IMR-90 (cell line): ENCODE data around the gene H2BW1. TPM values are rescaled to one million over a fixed set of nuclear protein-coding genes. Genes with fewer than 3 reads are reported as not detected.
"Not testable (repeated sequence)": the region's sequence is repeated elsewhere in the genome, so short reads cannot be mapped to it uniquely, and the experiment has no call there.

Experiments
- ATAC-seq: fragments of 200-7000 bp; cut with Tn5 transposase; 2 replicates; pipeline ENCODE4 v1.9.1; 2020; ENCODE audit warnings: low read depth, mild to moderate bottlenecking, moderate library complexity
- BruUV-seq: library from RNA; stranded (reverse); fragments of 400-500 nt; replicated peaks from 2 replicates; lab custom pipeline; 2021; lab: Mats Ljungman, UMichigan
- CTCF ChIA-PET: fragments of 300-600 bp; formaldehyde crosslinking; extraction: SDS; loops from one replicate; lab custom pipeline; 2021; ENCODE audit warnings: antibody characterized with exemption; lab: Yijun Ruan, JAX
- POLR2A ChIA-PET: fragments of 300-600 bp; sonication (Branson Sonifier 250); formaldehyde crosslinking; loops from one replicate; lab custom pipeline; 2022; ENCODE audit warnings: antibody characterized with exemption; ENCODE audit not compliant: unreplicated experiment; lab: Charles Lee
- DNase-seq: peaks from one replicate; pipeline ENCODE4 v3.0.0; 2013
- H2AFZ ChIP-seq: replicated peaks from 2 replicates; pipeline ENCODE3; 2013; ENCODE audit warnings: low read length, mild to moderate bottlenecking; ENCODE audit not compliant: poor library complexity
- H2AK5ac ChIP-seq: 2 replicates; pipeline ENCODE4 v1.6.1; 2013; ENCODE audit warnings: low read depth, low read length, inconsistent platforms
- H2AK9ac ChIP-seq: replicated peaks from 2 replicates; pipeline ENCODE3; 2013; ENCODE audit warnings: mild to moderate bottlenecking, low read depth, low read length, moderate library complexity; ENCODE audit not compliant: poor library complexity
- H2BK120ac ChIP-seq: 2 replicates; pipeline ENCODE4 v1.6.1; 2013; ENCODE audit warnings: low read depth, low read length, inconsistent platforms
- H2BK15ac ChIP-seq: 3 replicates; pipeline ENCODE4 v1.6.1; 2013; ENCODE audit warnings: low read depth, low read length, inconsistent platforms
- H2BK20ac ChIP-seq: 2 replicates; pipeline ENCODE4 v1.6.1; 2013; ENCODE audit warnings: low read depth, mild to moderate bottlenecking, inconsistent platforms, low read length, moderate library complexity
- H2BK5ac ChIP-seq: 2 replicates; pipeline ENCODE4 v1.6.1; 2013; ENCODE audit warnings: mild to moderate bottlenecking, low read depth, low read length, inconsistent platforms; ENCODE audit not compliant: poor library complexity, severe bottlenecking
- H3K14ac ChIP-seq: replicated peaks from 2 replicates; pipeline ENCODE4 v1.6.1; 2013; ENCODE audit warnings: low read depth, low read length, inconsistent platforms
- H3K18ac ChIP-seq: 2 replicates; pipeline ENCODE4 v1.6.1; 2013; ENCODE audit warnings: low read depth, low read length, control low read depth
- H3K23ac ChIP-seq: 2 replicates; pipeline ENCODE4 v1.6.1; 2013; ENCODE audit warnings: low read depth, low read length, inconsistent platforms
- H3K27ac ChIP-seq: 2 replicates; pipeline ENCODE4 v1.5.1; 2013; ENCODE audit warnings: mild to moderate bottlenecking, control low read depth, low read length; ENCODE audit not compliant: insufficient read depth
- H3K27me3 ChIP-seq: 2 replicates; pipeline ENCODE4 v1.6.1; 2013; ENCODE audit warnings: low read length; ENCODE audit not compliant: control insufficient read depth, insufficient read depth
- H3K36me3 ChIP-seq: 2 replicates; pipeline ENCODE4 v1.6.1; 2013; ENCODE audit warnings: low read length, mixed read lengths; ENCODE audit not compliant: control insufficient read depth, insufficient read depth
- H3K4ac ChIP-seq: 2 replicates; pipeline ENCODE4 v1.6.1; 2013; ENCODE audit warnings: low read depth, low read length, inconsistent platforms
- H3K4me1 ChIP-seq: 2 replicates; pipeline ENCODE4 v1.6.1; 2013; ENCODE audit warnings: low read length, mixed read lengths; ENCODE audit not compliant: control insufficient read depth, insufficient read depth
- H3K4me2 ChIP-seq: 2 replicates; pipeline ENCODE4 v1.6.1; 2013; ENCODE audit warnings: low read depth, mild to moderate bottlenecking, control low read depth, low read length, moderate library complexity
- H3K4me3 ChIP-seq: 2 replicates; pipeline ENCODE4 v1.5.1; 2013; ENCODE audit warnings: low read depth, mild to moderate bottlenecking, control low read depth, low read length, moderate library complexity; ENCODE audit not compliant: insufficient read depth
- H3K56ac ChIP-seq: 2 replicates; pipeline ENCODE4 v1.6.1; 2013; ENCODE audit warnings: low read length, inconsistent platforms; ENCODE audit not compliant: insufficient read depth; ENCODE audit errors: extremely low read depth
- H3K79me1 ChIP-seq, 2 experiments: 2 replicates each; pipeline ENCODE4 v1.6.1; 2013; ENCODE audit warnings: low read length in 2 of 2, inconsistent platforms in 1 of 2, low read depth in 1 of 2
- H3K9ac ChIP-seq: 2 replicates; pipeline ENCODE4 v1.6.1; 2013; ENCODE audit warnings: low read depth, low read length, control low read depth
- H3K9me1 ChIP-seq: 2 replicates; pipeline ENCODE4 v1.6.1; 2013; ENCODE audit warnings: low read length, inconsistent platforms; ENCODE audit not compliant: insufficient read depth
- H3K9me3 ChIP-seq: 2 replicates; pipeline ENCODE4 v1.6.1; 2013; ENCODE audit warnings: low read length; ENCODE audit not compliant: control insufficient read depth, insufficient read depth
- H4K20me1 ChIP-seq: 2 replicates; pipeline ENCODE4 v1.6.1; 2013; ENCODE audit warnings: low read length, inconsistent platforms; ENCODE audit not compliant: insufficient read depth
- H4K5ac ChIP-seq: 2 replicates; pipeline ENCODE4 v1.6.1; 2013; ENCODE audit warnings: mild to moderate bottlenecking, low read depth, low read length, control low read depth
- H4K8ac ChIP-seq, 2 experiments: 2 replicates each; pipeline ENCODE4 v1.6.1; 2013; ENCODE audit warnings: low read depth in 2 of 2, low read length in 2 of 2, control low read depth in 1 of 2, inconsistent platforms in 1 of 2
- H4K91ac ChIP-seq: 2 replicates; pipeline ENCODE4 v1.6.1; 2013; ENCODE audit warnings: low read depth, low read length, inconsistent platforms; ENCODE audit not compliant: insufficient read depth
- MAFK ChIP-seq: IDR thresholded peaks from 2 replicates; pipeline ENCODE4 v1.6.1; 2012; ENCODE audit warnings: low read depth, low read length, improper control_type of control experiment
- USF2 ChIP-seq: fragments of 150-350 bp; IDR thresholded peaks from 2 replicates; pipeline ENCODE4 v1.6.1; 2017; ENCODE audit warnings: mild to moderate bottlenecking, antibody characterized with exemption, low read length, low read depth
- WGBS, 2 experiments: methylation state at CpG; one replicate each; pipeline versions ENCODE4 v1.1.5 to v1.1.7; 2013; ENCODE audit warnings: missing lambda C conversion rate in 2 of 2; ENCODE audit not compliant: insufficient read length in 1 of 2; ENCODE audit errors: extremely low coverage in 2 of 2; 5-methylcytosine and 5-hydroxymethylcytosine counted together
- dilution Hi-C: fragments of 300-500 bp; cut with HindIII; formaldehyde crosslinking; loops from one replicate; pipeline ENCODE4 v1.14.3; 2018; ENCODE audit warnings: low sequenced_read_pairs; ENCODE audit not compliant: unreplicated experiment
- in situ Hi-C: fragments of 300-500 bp; cut with MboI; formaldehyde crosslinking; loops from 3 replicates; pipeline ENCODE4 v1.14.3; 2019; ENCODE audit warnings: low sequenced_read_pairs, inconsistent platforms, mixed read lengths
- intact Hi-C: fragments of 100-400 bp; cut with micrococcal nuclease; formaldehyde crosslinking; loops from 2 replicates; pipeline ENCODE4 v1.10.0; 2022
- polyA plus RNA-seq, 3 experiments: library from polyadenylated mRNA; depleted of rRNA; stranded (reverse); fragments of >200 nt; gene quantifications; 2 replicates each; pipeline ENCODE4 v1.2.3, GENCODE V29; 2012; ENCODE audit warnings: low replicate concordance in 1 of 3
- total RNA-seq: library from RNA; depleted of rRNA; stranded (reverse); fragments of >200 nt; gene quantifications from 2 replicates; pipeline ENCODE4 v1.2.3, GENCODE V29; 2012

The H2BW1 gene
- total and polyA plus RNA-seq, 2 of the 4 experiments (the other 2 are of a cell fraction), result not detected

- Histone ChIP-seq H3K23ac (no peak overlapping the region), H3K14ac (no peak overlapping the region), H3K56ac (no peak overlapping the region), H3K9me3 (peaks cover 2% of the 10 kb centered on the region), H3K79me1 (no peaks in the 10 kb centered on the region), H3K36me3 (no peaks in the 10 kb centered on the region), H3K4me1 (no peaks in the 10 kb centered on the region), H3K27ac (no peak overlapping the region), H2BK15ac (no peak overlapping the region), H4K5ac (no peak overlapping the region), H2BK5ac (no peak overlapping the region), H3K18ac (no peak overlapping the region), H2BK120ac (no peak overlapping the region), H3K4me3 (no peak overlapping the region), H3K4ac (no peak overlapping the region), H4K91ac (no peak overlapping the region), H3K9ac (no peak overlapping the region), H2AFZ (no peak overlapping the region), H4K20me1 (no peaks in the 10 kb centered on the region), H3K9me1 (no peaks in the 10 kb centered on the region), H2AK9ac (no peak overlapping the region), H2BK20ac (no peak overlapping the region), H3K4me2 (no peak overlapping the region), H3K27me3 (peaks cover 3% of the 10 kb centered on the region), H4K8ac (no peak overlapping the region), H2AK5ac (no peak overlapping the region)
- in situ Hi-C loops (no loop called here), dilution Hi-C loops (no loop called here), intact Hi-C loops (no loop called here)
- 0 out of 2 replicates have a peak, but pooled peaks have one; percentile 24 for ATAC-seq
- no TSS peak for BruUV-seq
- DNase-seq, result peak; percentile 8
- 33% methylated on average over 1 of the region's 11 CpGs; no CpG with 5 or more reads in 1 of the 2 experiments for WGBS, 2 experiments
- TF ChIP-seq MAFK (no peak), USF2 (peak; percentile 64)
- ChIA-PET POLR2A (no interaction called here), CTCF (no interaction called here)
Measured at GRCh38 chrX:104018126-104018525, 4.6 kb upstream of the H2BW1 start.

GRCh38 chrX:104015576-104015975 lies 2.1 kb upstream of the H2BW1 start:
- dilution Hi-C loops, ATAC-seq, H3K23ac ChIP-seq, H2AK9ac ChIP-seq, DNase-seq, H2AK5ac ChIP-seq, H3K4me1 ChIP-seq, H2AFZ ChIP-seq, H3K4me3 ChIP-seq, H3K4me2 ChIP-seq, H3K79me1 ChIP-seq, H3K14ac ChIP-seq, intact Hi-C loops, BruUV-seq, H3K9me3 ChIP-seq, H2BK120ac ChIP-seq, H3K4ac ChIP-seq, POLR2A ChIA-PET, H3K27ac ChIP-seq, H4K8ac ChIP-seq, H3K9ac ChIP-seq, H3K18ac ChIP-seq, H2BK5ac ChIP-seq, H2BK15ac ChIP-seq, H3K9me1 ChIP-seq, H4K91ac ChIP-seq, CTCF ChIA-PET, in situ Hi-C loops, H2BK20ac ChIP-seq, H3K56ac ChIP-seq, H3K27me3 ChIP-seq, H3K36me3 ChIP-seq, H4K5ac ChIP-seq, H4K20me1 ChIP-seq: not testable (repeated sequence)
- no CpG with 5 or more reads among the region's 8 CpGs for WGBS, 2 experiments
